Central memory CD8-positive, alpha-beta T cell (primary cell): ENCODE measurements around the gene KRTAP13-3.

Experiments
- ATAC-seq: fragments of 150-1000 bp; cut with Tn5 transposase; replicated peaks from 2 replicates; pipeline ENCODE4 v1.10.0; 2022; ENCODE audit warnings: mild to moderate bottlenecking, moderate FRiP score, moderate number of reproducible peaks; ENCODE audit not compliant: poor library complexity, severe bottlenecking; ENCODE audit errors: extremely low read depth
- DNase-seq, 2 donors: peaks; one replicate each; pipeline ENCODE4 v3.0.0; 2021; ENCODE audit warnings: low spot score in 2 of 2
- H3K27ac Mint-ChIP-seq: one replicate; pipeline ENCODE4 v1.8.0; 2022; ENCODE audit warnings: low read depth, mild to moderate bottlenecking, moderate library complexity, mixed read lengths
- H3K27me3 Mint-ChIP-seq: one replicate; pipeline ENCODE4 v1.8.0; 2022; ENCODE audit warnings: mixed read lengths
- H3K36me3 Mint-ChIP-seq: one replicate; pipeline ENCODE4 v1.8.0; 2022; ENCODE audit warnings: mild to moderate bottlenecking, moderate library complexity, mixed read lengths; ENCODE audit not compliant: insufficient read depth
- H3K4me1 Mint-ChIP-seq: one replicate; pipeline ENCODE4 v1.8.0; 2022; ENCODE audit warnings: mixed read lengths
- H3K4me3 Mint-ChIP-seq: one replicate; pipeline ENCODE4 v1.8.0; 2022; ENCODE audit warnings: mild to moderate bottlenecking, moderate library complexity, mixed read lengths
- H3K9me3 Mint-ChIP-seq: one replicate; pipeline ENCODE4 v1.8.0; 2022; ENCODE audit warnings: mixed read lengths

The KRTAP13-3 gene

GRCh38 chr21:30415993-30416392 lies 9.7 kb downstream of the KRTAP13-3 start:
- Mint-ChIP-seq H3K9me3 (peaks cover 6% of the 10 kb centered on the region), H3K27me3 (no peaks in the 10 kb centered on the region)

GRCh38 chr21:30408782-30409494 lies 16.8 kb downstream of the KRTAP13-3 start:
- Mint-ChIP-seq H3K4me3 (no peak overlapping the region), H3K9me3 (peaks cover 12% of the 10 kb centered on the region), H3K27ac (no peak overlapping the region), H3K36me3 (no peaks in the 10 kb centered on the region), H3K4me1 (no peaks in the 10 kb centered on the region), H3K27me3 (no peaks in the 10 kb centered on the region)
- ATAC-seq (no peak), DNase-seq (no peak)

More at GRCh38 chr21:30415993-30416392, 9.7 kb downstream of the KRTAP13-3 start:
- H3K4me3 Mint-ChIP-seq: no peak overlapping the region
- DNase-seq (no peak), ATAC-seq (no peak)
- no peak overlapping the region for H3K27ac Mint-ChIP-seq
- no peaks in the 10 kb centered on the region for H3K4me1 Mint-ChIP-seq
- H3K36me3 Mint-ChIP-seq: no peaks in the 10 kb centered on the region

GRCh38 chr21:30395731-30396130 lies 30.0 kb downstream of the KRTAP13-3 start, which contains the start of gene KRTAP13-1:
KRTAP13-1 (plus strand) TSS chr21:30396031; CDS start chr21:30396087, 56 bp downstream.
- H3K27me3 Mint-ChIP-seq: no peaks in the 10 kb centered on the region
- H3K4me1 Mint-ChIP-seq: no peaks in the 10 kb centered on the region
- no peak within 1 kb of the TSS for H3K4me3 Mint-ChIP-seq
- DNase-seq (no peak), ATAC-seq (no peak)
- no peaks in the 10 kb centered on the region for H3K36me3 Mint-ChIP-seq
- peaks cover 10% of the 10 kb centered on the region for H3K9me3 Mint-ChIP-seq
- no peak within 1 kb of the TSS for H3K27ac Mint-ChIP-seq

- peaks cover 11% of the 10 kb centered on the region for H3K9me3 Mint-ChIP-seq
- no peak for ATAC-seq
- no peaks in the 10 kb centered on the region for H3K4me1 Mint-ChIP-seq
- H3K27me3 Mint-ChIP-seq: no peaks in the 10 kb centered on the region
- H3K4me3 Mint-ChIP-seq: no peak overlapping the region
- H3K36me3 Mint-ChIP-seq: peaks cover 2% of the 10 kb centered on the region
- no peak for DNase-seq
- H3K27ac Mint-ChIP-seq: no peak overlapping the region
These were observed 34.2 kb downstream of the KRTAP13-3 start for GRCh38 chr21:30391492-30392025.

- H3K9me3 Mint-ChIP-seq: peaks cover 6% of the 10 kb centered on the region
- H3K4me3 Mint-ChIP-seq: no peak overlapping the region
- no peak for ATAC-seq
- H3K27ac Mint-ChIP-seq: no peak overlapping the region
- no peaks in the 10 kb centered on the region for H3K36me3 Mint-ChIP-seq
- H3K4me1 Mint-ChIP-seq: no peaks in the 10 kb centered on the region
- H3K27me3 Mint-ChIP-seq: no peaks in the 10 kb centered on the region
- DNase-seq: no peak
These were observed 43.5 kb downstream of the KRTAP13-3 start for GRCh38 chr21:30382201-30382600.
